Embryonic facial prominence (tissue), 1 donor: ENCODE data around the gene TWIST2.

Experiments
- DNase-seq: peaks from one replicate; pipeline ENCODE4 v3.0.0-alpha.2; 2016; ENCODE audit errors: extremely low spot score

TWIST2 gene

GRCh38 chr2:238904716-238905115 is 56.8 kb downstream of the TWIST2 start:
- DNase-seq: no peak

DNA sequence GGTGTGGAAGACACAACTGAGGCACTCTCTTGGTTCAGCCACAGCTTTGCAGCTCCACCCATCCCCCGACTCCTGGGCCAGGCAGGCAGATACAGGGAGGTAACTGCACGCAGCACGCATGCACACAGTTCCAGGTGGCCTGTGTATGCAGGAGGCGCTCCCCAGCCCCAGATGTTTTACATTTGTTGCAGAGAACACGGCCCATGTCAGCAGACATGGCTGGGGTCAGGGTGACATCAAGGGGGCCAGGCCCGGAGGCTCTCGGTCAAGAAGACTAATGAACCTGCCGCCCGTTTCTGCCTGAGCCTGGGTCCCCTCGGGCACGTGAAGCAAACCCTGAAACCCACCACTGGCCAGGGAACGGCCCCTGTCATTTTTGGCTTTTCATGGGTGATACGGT is 57.3 kb downstream of the TWIST2 start:
- DNase-seq: no peak

GRCh38 chr2:238905644-238906043 is 57.8 kb downstream of the TWIST2 start:
- no peak for DNase-seq

GRCh38 chr2:238906254-238906935 is 58.5 kb downstream of the TWIST2 start:
- DNase-seq: no peak

DNA sequence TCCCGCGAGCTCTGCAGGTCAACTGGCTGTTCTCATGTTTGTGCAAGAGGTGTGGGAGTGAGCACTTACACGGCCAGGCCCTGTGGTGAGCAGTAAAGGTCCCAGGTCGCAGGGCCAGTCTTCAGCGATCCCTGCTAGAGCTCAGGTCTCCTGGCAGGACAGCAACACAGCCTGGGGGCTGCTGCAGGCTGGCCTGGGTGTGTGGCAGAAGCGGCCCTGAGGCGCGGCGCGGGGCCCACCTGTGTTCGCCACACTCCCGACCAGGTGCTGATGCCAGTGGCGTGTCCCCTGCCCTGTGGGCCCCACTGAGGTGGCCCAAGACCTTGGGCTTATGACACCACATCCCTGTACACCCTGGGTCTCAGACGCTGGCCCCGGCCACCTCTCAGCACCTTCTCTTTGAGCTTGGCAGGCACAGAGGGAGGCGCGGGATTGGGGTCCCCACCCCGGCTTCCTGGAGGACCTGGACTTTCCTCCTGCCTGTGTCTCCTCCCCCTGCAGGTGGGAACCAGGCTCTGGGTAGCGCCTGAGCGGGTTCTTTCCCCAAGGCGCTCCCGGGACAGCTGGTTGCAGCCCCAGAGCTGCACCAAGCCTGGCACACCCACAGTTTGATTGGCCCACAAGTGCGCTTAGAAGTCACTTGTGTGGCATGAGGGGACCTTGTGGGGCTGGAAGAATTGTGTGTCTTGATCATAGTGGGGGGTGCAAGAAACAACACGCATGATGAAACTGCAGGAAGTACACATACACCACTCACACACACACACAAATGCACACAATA is 59.2 kb downstream of the TWIST2 start:
- no peak for DNase-seq

GRCh38 chr2:238907717-238908173 is 59.9 kb downstream of the TWIST2 start:
- DNase-seq: no peak

- DNase-seq: no peak
Observed at GRCh38 chr2:238908960-238909951, 61.4 kb downstream of the TWIST2 start.

- DNase-seq: no peak
Observed at GRCh38 chr2:238910751-238911351, 63.0 kb downstream of the TWIST2 start.

DNA sequence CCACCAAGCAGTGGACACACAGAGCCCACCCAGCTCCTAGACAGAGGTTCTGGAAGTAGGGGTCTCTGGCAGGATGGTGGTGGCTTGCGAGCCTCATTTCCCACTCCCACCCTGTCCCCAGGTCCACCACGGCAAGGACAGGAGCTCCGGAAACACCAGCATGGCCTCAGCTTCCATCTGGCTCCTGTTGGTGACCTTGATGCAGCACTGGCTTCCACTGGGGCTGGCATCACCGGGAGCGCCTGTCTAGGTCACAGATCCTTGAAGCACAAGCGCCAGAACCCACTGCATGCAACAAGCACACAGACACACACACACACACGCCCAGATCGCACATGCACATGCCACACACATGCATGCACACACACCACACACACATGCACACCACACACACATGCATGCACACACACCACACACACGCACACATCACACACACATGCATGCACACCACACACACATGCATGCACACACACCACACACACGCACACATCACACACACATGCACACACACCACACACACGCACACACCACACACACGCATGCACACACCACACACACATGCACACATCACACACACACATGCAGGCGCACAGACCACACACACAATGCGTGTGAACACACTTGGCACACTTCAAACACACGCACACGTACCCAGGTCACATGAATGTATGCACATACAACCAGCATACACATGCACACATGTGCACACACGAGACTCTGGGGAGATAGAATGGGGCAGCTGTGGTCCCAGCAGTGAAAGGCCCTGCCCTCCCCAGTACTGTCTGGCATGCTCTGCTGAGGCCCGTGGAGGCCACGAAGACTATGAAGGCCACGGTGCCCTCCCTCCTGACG is 63.7 kb downstream of the TWIST2 start:
- DNase-seq: no peak

- DNase-seq: no peak
Observed at GRCh38 chr2:238912228-238912915, 64.5 kb downstream of the TWIST2 start.

- no peak for DNase-seq
Observed at GRCh38 chr2:238912916-238913875, 65.3 kb downstream of the TWIST2 start.

DNA sequence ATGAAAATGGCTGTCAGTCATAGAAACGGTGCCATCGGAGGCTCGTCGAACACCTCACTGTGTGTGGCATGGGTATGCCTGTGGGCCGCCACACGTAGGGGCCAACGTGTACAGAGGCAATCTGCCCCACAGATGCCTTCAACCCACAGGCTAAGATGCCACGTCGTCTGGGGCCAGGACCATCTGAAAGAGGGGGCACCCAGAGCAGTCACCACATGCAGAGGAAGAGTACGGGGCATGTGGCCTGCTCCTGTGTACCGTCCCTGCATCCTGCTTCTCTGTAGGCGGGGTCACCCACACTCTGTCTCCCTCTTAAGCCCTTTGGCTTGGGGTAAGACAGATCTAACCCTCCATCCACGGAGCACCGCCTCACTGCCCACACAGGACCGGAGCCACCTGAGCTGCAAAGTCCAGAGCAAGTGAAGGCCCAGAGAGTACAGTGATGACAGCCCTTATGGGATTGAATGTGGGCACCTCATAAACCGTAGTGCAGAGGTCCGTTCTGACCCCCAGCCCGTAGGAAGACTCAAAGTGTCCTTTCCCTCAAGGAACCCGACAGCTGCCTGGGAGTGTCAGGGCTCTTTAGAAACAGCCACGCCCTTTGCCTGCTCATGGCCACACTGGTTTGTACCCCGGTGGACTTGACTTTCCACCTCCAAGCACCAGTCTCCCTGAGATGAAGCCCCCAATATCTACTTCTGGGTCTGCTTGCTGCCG is 66.2 kb downstream of the TWIST2 start:
- DNase-seq: no peak

GRCh38 chr2:238914648-238915015 is 66.7 kb downstream of the TWIST2 start:
- no peak for DNase-seq

- DNase-seq: no peak
Observed at GRCh38 chr2:238915196-238915595, 67.3 kb downstream of the TWIST2 start.

GRCh38 chr2:238915596-238915995 is 67.7 kb downstream of the TWIST2 start:
- DNase-seq: no peak

GRCh38 chr2:238916176-238916874 is 68.4 kb downstream of the TWIST2 start:
- DNase-seq: no peak

GRCh38 chr2:238916875-238917590 is 69.1 kb downstream of the TWIST2 start:
- no peak for DNase-seq
